ENCODE data around the gene CASP9. TPM values are rescaled to one million over a fixed set of nuclear protein-coding genes. Genes with fewer than 3 reads are reported as not detected.

CASP9 gene
- total and polyA plus RNA-seq, 2 of the 13 experiments (the other 11 are each of a cell fraction or from before 2014, with no cell fraction given) = 8.5 to 11.5 TPM

DNA sequence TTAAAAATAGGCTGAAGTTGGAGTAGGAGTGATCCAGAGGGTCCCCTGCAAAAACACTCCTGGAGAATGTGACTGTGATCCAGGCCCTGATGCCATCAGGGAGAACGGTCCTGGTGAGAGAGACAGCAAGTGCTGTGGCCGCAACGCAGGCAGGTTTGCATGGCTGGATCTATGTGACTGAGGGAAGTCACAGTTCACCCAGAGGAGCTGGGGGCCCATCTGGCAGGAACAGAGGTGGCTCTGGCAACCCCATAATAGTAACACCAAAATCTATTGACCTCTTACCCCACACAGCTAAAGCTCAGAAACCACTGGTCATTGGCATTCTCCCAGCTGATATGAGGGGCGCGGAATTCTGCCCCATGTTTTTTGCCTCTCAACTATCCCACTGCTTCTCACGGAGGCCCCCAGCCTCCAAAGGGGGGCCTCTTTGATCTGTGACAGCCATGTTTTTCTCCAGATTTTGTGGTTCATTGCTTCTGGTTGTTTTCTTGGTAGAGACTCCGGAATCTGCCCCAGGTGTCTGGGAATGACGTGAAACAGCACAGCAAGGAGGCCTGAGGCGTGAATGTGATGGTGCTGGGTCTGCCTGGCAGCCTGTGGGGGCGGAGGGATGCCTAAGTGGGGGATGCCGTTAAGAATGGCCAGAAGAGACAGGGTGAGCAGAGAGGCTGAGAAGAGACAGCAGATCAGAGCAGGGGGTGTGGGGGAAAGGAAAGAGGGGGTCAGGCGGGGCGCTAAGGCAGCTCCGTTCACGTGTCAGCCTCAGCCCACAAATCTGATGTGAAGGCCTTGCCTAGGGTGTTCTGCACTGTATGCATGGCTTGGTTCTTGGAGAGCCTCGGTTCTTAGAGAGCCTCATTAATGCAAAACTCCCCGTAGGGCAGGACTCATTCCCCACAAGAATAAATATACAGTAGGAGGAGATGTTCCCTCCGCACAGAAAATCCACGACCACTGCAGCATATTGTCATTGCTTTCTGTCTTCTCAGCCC, 23.5 kb downstream of the CASP9 start:
- no peaks in the 10 kb centered on the region for H4K20me1 ChIP-seq (ENCODE audit: insufficient read depth, low read length)
- H3K36me3 ChIP-seq (replicated peaks in 1 of 2; ENCODE audit: control insufficient read depth in 1 of 2, insufficient read depth in 2 of 2, low read length in 2 of 2) = peaks cover 0 to 17% of the 10 kb centered on the region in 2 experiments; a peak in 1 of 5 replicates
- H3K9me3 ChIP-seq (ENCODE audit: low read length) = no peaks in the 10 kb centered on the region
- no peaks in the 10 kb centered on the region for H3K27me3 ChIP-seq (ENCODE audit: control insufficient read depth in 1 of 2, insufficient read depth in 2 of 2, low read length in 2 of 2)
- POLR2A ChIA-PET = no interaction called here
- H2AFZ ChIP-seq (ENCODE audit: low read length) = no peak overlapping the region
- H3K79me2 ChIP-seq (ENCODE audit: insufficient read depth, low read length) = no peaks in the 10 kb centered on the region
- H3K27ac ChIP-seq (ENCODE audit: extremely low read length, insufficient read depth, low read length) = no peak overlapping the region
- DNase-seq (ENCODE audit: low spot score) (no peak), FAIRE-seq (no peak), ATAC-seq (no peak)
- no peak overlapping the region for H3K4me2 ChIP-seq (ENCODE audit: low read depth, low read length)
- BruUV-seq (replicated peaks) = no TSS peak
- no peak overlapping the region for H3K4me3 ChIP-seq (replicated peaks in 1 of 3; ENCODE audit: insufficient read depth in 1 of 3, low read depth in 2 of 3, low read length in 3 of 3)
- H3K9ac ChIP-seq (ENCODE audit: insufficient read depth, low read depth, low read length) = no peak overlapping the region
- CTCF ChIA-PET (ENCODE audit: low intra/inter-chr PET ratio, low total read pairs) = interaction anchor here (1.1 kb wide), 1 partner anchor 177 kb away, joined by 5 read pairs; no protein-coding TSS in a partner anchor
- TF ChIP-seq, protein P1, sequence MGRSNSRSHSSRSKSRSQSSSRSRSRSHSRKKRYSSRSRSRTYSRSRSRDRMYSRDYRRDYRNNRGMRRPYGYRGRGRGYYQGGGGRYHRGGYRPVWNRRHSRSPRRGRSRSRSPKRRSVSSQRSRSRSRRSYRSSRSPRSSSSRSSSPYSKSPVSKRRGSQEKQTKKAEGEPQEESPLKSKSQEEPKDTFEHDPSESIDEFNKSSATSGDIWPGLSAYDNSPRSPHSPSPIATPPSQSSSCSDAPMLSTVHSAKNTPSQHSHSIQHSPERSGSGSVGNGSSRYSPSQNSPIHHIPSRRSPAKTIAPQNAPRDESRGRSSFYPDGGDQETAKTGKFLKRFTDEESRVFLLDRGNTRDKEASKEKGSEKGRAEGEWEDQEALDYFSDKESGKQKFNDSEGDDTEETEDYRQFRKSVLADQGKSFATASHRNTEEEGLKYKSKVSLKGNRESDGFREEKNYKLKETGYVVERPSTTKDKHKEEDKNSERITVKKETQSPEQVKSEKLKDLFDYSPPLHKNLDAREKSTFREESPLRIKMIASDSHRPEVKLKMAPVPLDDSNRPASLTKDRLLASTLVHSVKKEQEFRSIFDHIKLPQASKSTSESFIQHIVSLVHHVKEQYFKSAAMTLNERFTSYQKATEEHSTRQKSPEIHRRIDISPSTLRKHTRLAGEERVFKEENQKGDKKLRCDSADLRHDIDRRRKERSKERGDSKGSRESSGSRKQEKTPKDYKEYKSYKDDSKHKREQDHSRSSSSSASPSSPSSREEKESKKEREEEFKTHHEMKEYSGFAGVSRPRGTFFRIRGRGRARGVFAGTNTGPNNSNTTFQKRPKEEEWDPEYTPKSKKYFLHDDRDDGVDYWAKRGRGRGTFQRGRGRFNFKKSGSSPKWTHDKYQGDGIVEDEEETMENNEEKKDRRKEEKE (IDR thresholded peaks at IDR 0.05) = no peak
- TF ChIP-seq, protein P2, sequence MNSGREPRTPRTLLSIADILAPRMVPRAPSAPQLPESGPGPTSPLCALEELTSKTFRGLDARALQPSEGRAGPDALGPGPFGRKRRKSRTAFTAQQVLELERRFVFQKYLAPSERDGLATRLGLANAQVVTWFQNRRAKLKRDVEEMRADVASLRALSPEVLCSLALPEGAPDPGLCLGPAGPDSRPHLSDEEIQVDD (CRISPR knock-in tag; IDR thresholded peaks at IDR 0.05; ENCODE audit: borderline replicate concordance) = no peak
- TF ChIP-seq ATM (IDR thresholded peaks at IDR 0.05; ENCODE audit: borderline replicate concordance) (no peak), HES4 (CRISPR knock-in tag; IDR thresholded peaks at IDR 0.05; ENCODE audit: borderline replicate concordance) (no peak), KDM2A (CRISPR knock-in tag; IDR thresholded peaks at IDR 0.05; ENCODE audit: borderline replicate concordance, low read depth) (no peak), ZNF605 (CRISPR knock-in tag; IDR thresholded peaks at IDR 0.05) (no peak), HOXD1 (CRISPR knock-in tag; IDR thresholded peaks at IDR 0.05) (no peak)
- WGBS (ENCODE audit: low lambda C conversion rate) = 87% methylated on average over 17 of the region's 19 CpGs
- H3K4me1 ChIP-seq (ENCODE audit: insufficient read depth, low read length) = peaks cover 7% of the 10 kb centered on the region; the same call in 1 of the 2 replicates
- in situ Hi-C loops (cut with HindIII; ENCODE audit: extremely low pct_ligation_motif_present, low pct_unique_long_range_greater_than_20kb) = no loop called here
- intact Hi-C loops (cut with micrococcal nuclease; ENCODE audit: unreplicated experiment) = no loop called here

Data from HepG2 (cell line).